Spleen (tissue), 11 donors: ENCODE measurements around the gene SIDT1. TPM values are rescaled to one million over a fixed set of nuclear protein-coding genes. Genes with fewer than 3 reads are reported as not detected.

ENCODE experiments used
- DNase-seq: peaks from one replicate; pipeline ENCODE4 v3.0.0-alpha.2; 2020
- H3K27ac ChIP-seq, 8 donors: fragments of 200-600 bp; sonication (generic) in 7 of 8; 1 replicate in 4 of 8; 2 replicates in 4 of 8; pipeline versions ENCODE4 v1.5.0 to v1.8.0; 2016 to 2021; ENCODE audit warnings: inconsistent platforms in 4 of 8, mild to moderate bottlenecking in 4 of 8, moderate library complexity in 1 of 8
- H3K27me3 ChIP-seq, 7 donors: fragments of 200-600 bp; sonication (generic) in 6 of 7; replicated peaks in 1 of 7; 1 replicate in 4 of 7; 2 replicates in 3 of 7; pipeline versions ENCODE4 v1.5.0 to v1.8.0; 2016 to 2021; ENCODE audit warnings: inconsistent platforms in 3 of 7, mild to moderate bottlenecking in 1 of 7
- H3K36me3 ChIP-seq, 6 donors: fragments of 200-600 bp; sonication (generic) in 5 of 6; 1 replicate in 4 of 6; 2 replicates in 2 of 6; pipeline versions ENCODE4 v1.5.0 to v1.8.0; 2016 to 2021; ENCODE audit warnings: inconsistent platforms in 2 of 6
- H3K4me1 ChIP-seq, 6 donors: fragments of 200-600 bp; sonication (generic) in 5 of 6; 1 replicate in 3 of 6; 2 replicates in 3 of 6; pipeline versions ENCODE4 v1.5.0 to v1.8.0; 2016 to 2021; ENCODE audit warnings: inconsistent platforms in 3 of 6
- H3K4me3 ChIP-seq, 8 donors: fragments of 200-600 bp; sonication (generic) in 7 of 8; 1 replicate in 4 of 8; 2 replicates in 4 of 8; pipeline versions ENCODE4 v1.5.0 to v1.8.0; 2016 to 2021; ENCODE audit warnings: inconsistent platforms in 4 of 8, mild to moderate bottlenecking in 4 of 8, moderate library complexity in 2 of 8
- H3K9me3 ChIP-seq, 8 donors: fragments of 200-600 bp; sonication (generic) in 7 of 8; 1 replicate in 4 of 8; 2 replicates in 4 of 8; pipeline versions ENCODE4 v1.5.0 to v1.8.0; 2016 to 2021; ENCODE audit warnings: inconsistent platforms in 4 of 8
- CTCF ChIP-seq, 11 experiments: fragments of 200-600 bp in 7 of 11; fragments of 450-650 bp in 4 of 11; sonication (generic) in 4 of 11; IDR thresholded peaks in 8 of 11; conservative IDR thresholded peaks in 3 of 11; 1 replicate in 7 of 11; 2 replicates in 4 of 11; pipeline versions ENCODE4 v1.4.0 to v1.8.0; 2016 to 2021; ENCODE audit warnings: antibody characterized with exemption in 11 of 11, inconsistent platforms in 4 of 11, mild to moderate bottlenecking in 1 of 11
- POLR2A ChIP-seq, 3 donors: fragments of 450-650 bp; IDR thresholded peaks; one replicate each; pipeline ENCODE4 v1.5.1; 2017; ENCODE audit warnings: antibody characterized with exemption in 3 of 3, mild to moderate bottlenecking in 1 of 3
- POLR2AphosphoS5 ChIP-seq, 3 donors: sonication (generic); formaldehyde crosslinking; IDR thresholded peaks; one replicate each; pipeline ENCODE4 v1.5.1; 2017; ENCODE audit warnings: antibody characterized with exemption in 3 of 3
- WGBS, 5 donors: extraction: QIAGEN DNeasy Blood & Tissue Kit in 3 of 5; methylation state at CpG; one replicate each; pipeline versions ENCODE4 v1.1.5 to v1.1.7; 2013 to 2018; 5-methylcytosine and 5-hydroxymethylcytosine counted together
- intact Hi-C: fragments of 100-400 bp; cut with DNase I; formaldehyde crosslinking; loops from one replicate; pipeline ENCODE4 v1.15.0; 2023; ENCODE audit warnings: low total_unique reads
- polyA plus RNA-seq, 3 donors: library from polyadenylated mRNA; stranded (reverse); fragments of 200-250 nt; gene quantifications; one replicate each; pipeline ENCODE4 v1.2.1, GENCODE V29; 2013
- total RNA-seq, 7 donors: library from RNA; depleted of rRNA in 3 of 7; stranded (reverse); fragments of >200 nt in 3 of 7; fragmentation: NEBNext Ultra II Directional in 4 of 7; extraction: Animal tissue kit (Norgen Biotek cat#: 25700) in 4 of 7; gene quantifications; one replicate each; pipeline versions ENCODE4 v1.1.0 to v1.2.1, GENCODE V29; 2016 to 2021
- donor health status: healthy with polysubstance abuse.
- donor health status: DM: no; HTN: no; CAD: no; lungs with moderate emphysema.
- donor health status: DM: no; HTN: no; CAD: no.
- donor health status: Bipolar disorder and iron deficiency.
- donor health status: healthy.
- donor health status: DM: no; HTN: no; CAD: no.
- donor health status: DM: yes; HTN: yes; CAD: no.

Gene SIDT1
- total and polyA plus RNA-seq, 10 donors, result 12.4 to 81.5 (median 40.3) TPM

DNA sequence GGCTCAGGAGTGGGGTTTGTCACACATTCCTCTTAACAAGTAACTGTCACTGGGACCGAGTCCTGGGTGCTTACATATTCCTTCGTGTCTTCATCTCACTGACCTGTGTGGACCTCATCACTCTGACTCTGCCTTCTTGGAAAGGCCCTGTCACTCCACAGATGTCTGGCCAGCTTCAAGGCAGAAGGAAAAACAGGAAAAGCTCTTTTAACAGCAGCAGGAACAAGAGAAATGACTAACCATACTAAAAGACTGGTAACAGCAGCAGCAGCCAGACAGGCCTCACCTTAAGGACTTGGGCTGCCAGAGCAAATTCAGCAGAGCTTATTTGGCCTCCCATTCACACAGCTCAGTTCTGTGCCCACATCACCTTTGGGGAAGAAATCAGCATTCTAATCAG lies 96.0 kb downstream of the SIDT1 start:
- Histone ChIP-seq H3K4me3 (no peak overlapping the region), H3K27ac (peak overlapping the region in 1 of 8 donors; percentile 78), H3K9me3 (no peaks in the 10 kb centered on the region), H3K36me3 (peaks cover 0 to 67% (median 23%) of the 10 kb centered on the region in 6 donors), H3K27me3 (no peaks in the 10 kb centered on the region), H3K4me1 (peaks cover 0 to 50% (median 18%) of the 10 kb centered on the region in 6 donors)
- DNase-seq, result no peak
- no peak for TF ChIP-seq POLR2A (IDR thresholded peaks at IDR 0.05)
- TF ChIP-seq CTCF (IDR thresholded peaks at IDR 0.05 in 8 of 11, conservative IDR thresholded peaks at IDR 0.05 in 3 of 11), result no peak
- TF ChIP-seq POLR2AphosphoS5 (IDR thresholded peaks at IDR 0.05), result no peak
- WGBS, 5 donors, result 85 to 94% (median 92%) methylated on average over 2 of the region's 2 CpGs
- intact Hi-C loops, result loop anchor here (5.0 kb wide), 1 partner anchor 131 kb away; no protein-coding TSS in a partner anchor

- intact Hi-C loops, result loop anchor here (5.0 kb wide), 1 partner anchor 131 kb away; no protein-coding TSS in a partner anchor
- H3K9me3 ChIP-seq, result no peaks in the 10 kb centered on the region
- no peak for DNase-seq
- peaks cover 0 to 63% (median 21%) of the 10 kb centered on the region in 6 donors for H3K36me3 ChIP-seq
- H3K27ac ChIP-seq, result no peak overlapping the region
- no peaks in the 10 kb centered on the region for H3K27me3 ChIP-seq
- H3K4me1 ChIP-seq, result peaks cover 0 to 50% (median 18%) of the 10 kb centered on the region in 6 donors
- 72 to 93% (median 87%) methylated on average over 6 of the region's 6 CpGs for WGBS, 5 donors
- H3K4me3 ChIP-seq, result no peak overlapping the region
- TF ChIP-seq POLR2AphosphoS5 (IDR thresholded peaks at IDR 0.05) (no peak), CTCF (IDR thresholded peaks at IDR 0.05 in 8 of 11, conservative IDR thresholded peaks at IDR 0.05 in 3 of 11) (no peak), POLR2A (IDR thresholded peaks at IDR 0.05) (no peak)
These were observed 96.4 kb downstream of the SIDT1 start for GRCh38 chr3:113628788-113629187.

DNA sequence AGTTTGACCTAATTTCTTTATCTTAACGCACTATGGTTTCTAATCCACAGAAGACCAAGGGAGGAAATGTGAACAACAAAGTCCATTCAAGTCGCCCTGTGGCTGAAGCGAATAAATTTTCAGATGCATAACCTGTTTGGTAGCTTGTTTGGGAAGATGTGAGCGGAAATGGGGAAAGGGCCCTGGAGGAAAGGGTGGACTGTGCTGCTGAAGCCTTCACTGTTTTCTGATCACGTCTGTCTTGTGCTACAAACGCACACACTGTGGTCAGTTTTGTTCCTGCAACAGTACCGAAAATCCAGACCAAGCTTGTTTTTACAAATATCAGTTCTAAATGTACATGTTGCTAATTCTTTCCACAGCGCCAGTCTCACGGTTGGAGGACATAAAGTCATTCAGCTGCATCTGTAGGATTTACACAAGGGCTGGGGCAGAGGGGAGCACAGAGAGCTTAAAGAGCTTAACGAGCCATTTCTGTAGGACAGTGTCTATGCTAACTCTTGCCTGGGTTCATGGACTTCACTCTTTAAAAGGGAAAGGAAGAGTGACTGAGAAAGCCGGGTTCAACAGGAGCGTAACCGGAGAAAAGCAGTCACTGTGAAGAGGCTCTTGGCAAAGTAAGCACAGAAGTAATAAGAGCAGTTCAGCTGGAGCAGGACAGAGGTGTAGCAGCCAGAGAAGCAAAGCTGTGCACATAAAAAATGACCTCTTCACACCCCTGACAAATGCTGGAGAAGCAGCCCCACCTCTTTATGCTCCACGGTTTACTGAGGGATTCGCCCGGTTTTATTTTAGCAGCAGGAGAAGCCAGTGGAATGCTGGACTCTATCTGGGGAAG lies 97.4 kb downstream of the SIDT1 start:
- H3K36me3 ChIP-seq, result peaks cover 0 to 54% (median 16%) of the 10 kb centered on the region in 6 donors
- H3K9me3 ChIP-seq, result no peaks in the 10 kb centered on the region
- DNase-seq, result no peak
- intact Hi-C loops, result loop anchor here (5.0 kb wide), 1 partner anchor 133 kb away; no protein-coding TSS in a partner anchor
- peaks cover 0 to 50% (median 18%) of the 10 kb centered on the region in 6 donors for H3K4me1 ChIP-seq
- TF ChIP-seq POLR2AphosphoS5 (IDR thresholded peaks at IDR 0.05) (no peak), CTCF (IDR thresholded peaks at IDR 0.05 in 8 of 11, conservative IDR thresholded peaks at IDR 0.05 in 3 of 11) (no peak), POLR2A (IDR thresholded peaks at IDR 0.05) (no peak)
- H3K27ac ChIP-seq, result no peak overlapping the region
- WGBS, 5 donors, result 86 to 93% (median 91%) methylated on average over 16 of the region's 16 CpGs
- H3K4me3 ChIP-seq, result no peak overlapping the region
- H3K27me3 ChIP-seq, result no peaks in the 10 kb centered on the region

DNA sequence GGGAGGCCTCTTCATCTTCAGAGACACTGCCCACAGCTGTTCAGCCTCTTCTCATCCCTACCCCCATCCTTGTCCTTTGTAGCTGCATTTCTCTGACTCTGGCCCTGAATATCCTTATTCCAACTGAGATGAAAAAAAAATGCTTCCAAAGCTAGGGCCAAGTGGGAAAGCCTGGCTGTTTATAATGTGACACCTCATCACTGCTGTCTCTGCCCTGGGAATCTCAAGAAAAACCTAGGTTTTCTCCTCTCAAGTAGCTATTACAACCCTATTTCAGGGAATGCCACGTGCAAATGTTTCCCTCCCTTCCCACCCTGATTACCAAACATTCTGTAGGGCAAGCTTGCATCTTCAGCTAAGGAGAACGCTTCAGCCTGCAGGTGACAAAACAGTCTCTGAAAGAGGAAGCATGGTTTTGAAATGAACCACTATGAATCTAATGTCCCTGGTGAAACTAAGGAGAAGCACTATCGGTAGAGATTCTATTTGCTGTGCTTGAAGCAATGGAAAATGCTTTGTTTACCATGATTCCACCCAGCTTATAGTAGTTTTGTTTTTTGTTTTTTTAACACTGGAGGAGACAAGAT lies 98.7 kb downstream of the SIDT1 start:
- intact Hi-C loops, result no loop called here
- peak overlapping the region in 2 of 8 donors; percentile 8 to 23 for H3K27ac ChIP-seq
- 24 to 46% (median 34%) methylated on average over 3 of the region's 3 CpGs for WGBS, 5 donors

More for the DNA sequence above, 98.7 kb downstream of the SIDT1 start:
- Histone ChIP-seq H3K27me3 (no peaks in the 10 kb centered on the region), H3K4me3 (no peak overlapping the region), H3K4me1 (peaks cover 0 to 49% (median 14%) of the 10 kb centered on the region in 6 donors), H3K36me3 (peaks cover 0 to 42% (median 16%) of the 10 kb centered on the region in 6 donors), H3K9me3 (no peaks in the 10 kb centered on the region)
- TF ChIP-seq POLR2AphosphoS5 (IDR thresholded peaks at IDR 0.05) (no peak), POLR2A (IDR thresholded peaks at IDR 0.05) (no peak), CTCF (IDR thresholded peaks at IDR 0.05 in 8 of 11, conservative IDR thresholded peaks at IDR 0.05 in 3 of 11) (no peak)
- no peak for DNase-seq
